GM19240 (cell line): ENCODE measurements around the gene ADGRV1.
"Not testable (repeated sequence)": the region's sequence is repeated elsewhere in the genome, so short reads cannot be mapped to it uniquely, and the experiment has no call there.

Source experiments
- DNase-seq: peaks from one replicate; pipeline ENCODE4 v3.0.0; 2011; ENCODE audit warnings: low spot score; ENCODE audit not compliant: insufficient read length

ADGRV1 gene

GRCh38 chr5:90934091-90934719 lies 375.6 kb downstream of the ADGRV1 start:
- no peak for DNase-seq

- no peak for DNase-seq
Measured at GRCh38 chr5:90934738-90935137, 376.1 kb downstream of the ADGRV1 start.

- DNase-seq: no peak
Measured at GRCh38 chr5:90939211-90939610, 380.6 kb downstream of the ADGRV1 start.

- peak; percentile 11 for DNase-seq
Measured at GRCh38 chr5:90940227-90940995, 381.8 kb downstream of the ADGRV1 start.

GRCh38 chr5:90941002-90941720 lies 382.6 kb downstream of the ADGRV1 start:
- no peak for DNase-seq

GRCh38 chr5:90944116-90944515 lies 385.5 kb downstream of the ADGRV1 start:
- DNase-seq: no peak

- no peak for DNase-seq
Measured at GRCh38 chr5:90947667-90948066, 389.1 kb downstream of the ADGRV1 start.

GRCh38 chr5:90948969-90949368 lies 390.4 kb downstream of the ADGRV1 start:
- DNase-seq: no peak

- no peak for DNase-seq
Measured at GRCh38 chr5:90949469-90950358, 391.1 kb downstream of the ADGRV1 start.

GRCh38 chr5:90955001-90955635 lies 396.5 kb downstream of the ADGRV1 start:
- DNase-seq: no peak

GRCh38 chr5:90956511-90957097 lies 398.0 kb downstream of the ADGRV1 start:
- DNase-seq: no peak

GRCh38 chr5:90957906-90958305 lies 399.3 kb downstream of the ADGRV1 start:
- DNase-seq: no peak

GRCh38 chr5:90959262-90959661 lies 400.7 kb downstream of the ADGRV1 start:
- DNase-seq: no peak

GRCh38 chr5:90962481-90962880 lies 403.9 kb downstream of the ADGRV1 start:
- DNase-seq: no peak

GRCh38 chr5:90965110-90965685 lies 406.6 kb downstream of the ADGRV1 start:
- DNase-seq: no peak

GRCh38 chr5:90967443-90967842 lies 408.8 kb downstream of the ADGRV1 start:
- DNase-seq: no peak

GRCh38 chr5:90967851-90968250 lies 409.3 kb downstream of the ADGRV1 start:
- no peak for DNase-seq

- DNase-seq: no peak
Measured at GRCh38 chr5:90968319-90968718, 409.7 kb downstream of the ADGRV1 start.

GRCh38 chr5:90969945-90970344 lies 411.3 kb downstream of the ADGRV1 start:
- DNase-seq: not testable (repeated sequence)

GRCh38 chr5:90981177-90981576 lies 422.6 kb downstream of the ADGRV1 start:
- DNase-seq: no peak
